ENCODE data around the gene GEMIN7. TPM values are rescaled to one million over a fixed set of nuclear protein-coding genes. Genes with fewer than 3 reads are reported as not detected.

The GEMIN7 gene, protein sequence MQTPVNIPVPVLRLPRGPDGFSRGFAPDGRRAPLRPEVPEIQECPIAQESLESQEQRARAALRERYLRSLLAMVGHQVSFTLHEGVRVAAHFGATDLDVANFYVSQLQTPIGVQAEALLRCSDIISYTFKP
- total RNA-seq: 21.1 and 22.2 TPM in 2 replicates

GRCh38 chr19:45079063-45079910, at the start of gene GEMIN7:
GEMIN7 (plus strand) TSS chr19:45079260; CDS start chr19:45090115, 10,855 bp downstream.

GRCh38 chr19:45038931-45039893, 39.8 kb upstream of the GEMIN7 start, which contains the start of gene CLASRP:
CLASRP (plus strand) TSS chr19:45039045; CDS start chr19:45040213, 1,168 bp downstream.

GRCh38 chr19:45076029-45076850, 2.8 kb upstream of the GEMIN7 start, which contains the start of gene ZNF296:
ZNF296 (minus strand) TSS chr19:45076478; CDS start chr19:45076373, 105 bp downstream.

DNA sequence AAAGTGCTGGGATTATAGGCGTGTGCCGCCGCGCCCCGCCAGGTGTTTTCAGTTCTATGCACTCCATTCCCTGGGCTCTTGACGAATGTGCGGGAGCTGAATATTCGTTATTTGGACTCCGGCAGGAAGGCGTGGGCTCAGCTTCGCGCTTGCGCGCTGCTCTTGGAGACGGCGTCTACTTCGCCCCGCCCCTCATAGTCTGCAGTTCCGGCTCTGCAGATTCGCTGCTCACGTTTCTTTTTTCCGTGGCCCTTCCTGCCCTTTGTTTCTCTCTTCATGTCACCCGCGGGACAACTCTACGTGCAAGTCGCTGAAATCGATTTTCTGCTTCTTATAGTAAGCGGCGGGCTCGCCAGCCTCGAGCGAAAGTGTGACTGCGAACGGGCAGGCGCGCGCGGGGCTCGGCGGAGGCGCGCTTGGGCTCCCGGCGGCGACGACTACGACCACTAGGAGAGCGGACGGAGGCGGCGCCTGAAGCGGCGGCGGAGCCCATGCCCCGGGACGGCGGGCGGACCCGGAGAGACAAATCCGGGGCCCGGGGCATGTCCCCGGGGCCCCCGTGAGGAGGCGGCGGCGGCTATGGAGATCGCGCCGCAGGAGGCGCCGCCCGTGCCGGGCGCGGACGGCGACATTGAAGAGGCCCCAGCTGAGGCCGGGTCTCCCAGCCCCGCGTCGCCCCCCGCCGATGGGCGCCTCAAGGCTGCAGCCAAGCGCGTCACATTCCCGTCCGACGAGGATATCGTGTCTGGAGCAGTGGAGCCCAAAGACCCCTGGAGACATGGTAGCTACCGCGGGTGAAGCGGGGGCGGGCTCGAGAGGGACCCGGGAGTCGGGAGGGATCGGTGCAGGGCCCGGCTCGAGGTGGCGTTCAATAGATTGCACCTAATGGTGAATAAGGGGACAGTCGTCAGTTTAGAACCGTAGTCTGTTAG, 14.0 kb downstream of the GEMIN7 start, which contains the start of gene PPP1R37:
PPP1R37 (plus strand) TSS at position 433 of the 932 bp plus-strand sequence; CDS start at position 580, 147 bp downstream.

Other genes starting within 250 kb of the GEMIN7 start
- gene NECTIN2, start 233.0 kb upstream of the GEMIN7 start, total RNA-seq: 45.2 and 61.5 TPM in 2 replicates
- 31.3 and 36.4 TPM in 2 replicates for gene TOMM40, start 188.0 kb upstream of the GEMIN7 start, total RNA-seq
- 4.1 and 58.4 TPM in 2 replicates for gene APOE, start 173.5 kb upstream of the GEMIN7 start, total RNA-seq
- 0.58 and 0.99 TPM in 2 replicates for gene APOC1, start 164.7 kb upstream of the GEMIN7 start, total RNA-seq
- not detected in 2 replicates for gene APOC4, start 137.0 kb upstream of the GEMIN7 start, total RNA-seq
- not detected in 2 replicates for gene APOC2, start 133.2 kb upstream of the GEMIN7 start, total RNA-seq
- gene CLPTM1, start 123.9 kb upstream of the GEMIN7 start, total RNA-seq: 42.9 and 94.9 TPM in 2 replicates
- 4.1 and 19.0 TPM in 2 replicates for gene RELB, start 77.8 kb upstream of the GEMIN7 start, total RNA-seq
- gene CLASRP, start 40.2 kb upstream of the GEMIN7 start, total RNA-seq: 11.4 and 25.5 TPM in 2 replicates
- gene ZNF296, start 2.8 kb upstream of the GEMIN7 start, total RNA-seq: 0.17 and 0.29 TPM in 2 replicates
- gene PPP1R37, start 13.9 kb downstream of the GEMIN7 start, total RNA-seq: 39.7 and 66.0 TPM in 2 replicates
- gene NKPD1, start 81.7 kb downstream of the GEMIN7 start, total RNA-seq: under 0.01 and 0.66 TPM in 2 replicates
- gene TRAPPC6A, start 99.0 kb downstream of the GEMIN7 start, total RNA-seq: 6.1 and 8.3 TPM in 2 replicates
- gene BLOC1S3, start 99.5 kb downstream of the GEMIN7 start, total RNA-seq: 8.9 and 13.1 TPM in 2 replicates
- gene EXOC3L2, start 166.1 kb downstream of the GEMIN7 start, total RNA-seq: 0.17 TPM in 1 of 2 replicates, not detected in the other
- gene MARK4, start 172.0 kb downstream of the GEMIN7 start, total RNA-seq: 12.5 and 16.0 TPM in 2 replicates
- not detected in 2 replicates for gene CKM, start 243.6 kb downstream of the GEMIN7 start, total RNA-seq